ENCODE measurements around the gene CCDC8.
"Not testable (repeated sequence)": the region's sequence is repeated elsewhere in the genome, so short reads cannot be mapped to it uniquely, and the experiment has no call there.

The CCDC8 gene

DNA sequence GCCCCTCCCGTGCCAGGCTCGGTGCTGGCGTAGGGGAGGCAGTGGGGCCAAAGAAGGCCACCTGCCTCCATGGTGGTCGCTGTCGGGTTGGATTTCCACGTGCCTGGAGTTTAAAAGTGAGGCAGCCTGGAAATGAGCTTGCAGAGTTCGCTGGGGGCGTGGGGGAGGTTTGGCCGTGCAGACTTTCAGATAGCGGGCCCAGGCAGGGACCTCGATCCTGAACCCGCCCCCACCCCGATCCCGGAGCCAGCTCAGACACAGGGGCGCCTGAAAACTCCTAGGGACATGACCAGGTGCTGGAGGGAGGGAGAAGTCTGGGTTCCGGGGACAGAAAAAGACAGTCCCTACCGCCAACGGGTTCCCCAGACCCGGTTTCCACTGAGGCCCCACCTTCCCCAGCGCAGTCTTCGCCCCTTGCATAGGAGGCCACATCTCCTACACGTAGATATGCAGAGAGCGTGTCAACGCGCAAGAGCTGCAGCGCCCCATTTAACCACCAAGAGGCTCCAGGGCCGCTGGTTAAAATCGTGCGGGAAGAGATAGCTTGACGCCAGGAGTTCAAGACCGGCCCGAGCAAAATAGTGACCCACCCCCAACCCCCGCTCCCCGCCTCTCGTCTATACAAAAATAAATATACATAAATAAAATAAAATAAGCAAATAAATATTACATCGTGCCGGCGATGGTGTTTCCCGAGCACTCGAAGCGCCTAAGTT, 8.5 kb downstream of the CCDC8 start:
- DNase-seq (ENCODE audit: low read depth in 2 of 2) = no peak

DNA sequence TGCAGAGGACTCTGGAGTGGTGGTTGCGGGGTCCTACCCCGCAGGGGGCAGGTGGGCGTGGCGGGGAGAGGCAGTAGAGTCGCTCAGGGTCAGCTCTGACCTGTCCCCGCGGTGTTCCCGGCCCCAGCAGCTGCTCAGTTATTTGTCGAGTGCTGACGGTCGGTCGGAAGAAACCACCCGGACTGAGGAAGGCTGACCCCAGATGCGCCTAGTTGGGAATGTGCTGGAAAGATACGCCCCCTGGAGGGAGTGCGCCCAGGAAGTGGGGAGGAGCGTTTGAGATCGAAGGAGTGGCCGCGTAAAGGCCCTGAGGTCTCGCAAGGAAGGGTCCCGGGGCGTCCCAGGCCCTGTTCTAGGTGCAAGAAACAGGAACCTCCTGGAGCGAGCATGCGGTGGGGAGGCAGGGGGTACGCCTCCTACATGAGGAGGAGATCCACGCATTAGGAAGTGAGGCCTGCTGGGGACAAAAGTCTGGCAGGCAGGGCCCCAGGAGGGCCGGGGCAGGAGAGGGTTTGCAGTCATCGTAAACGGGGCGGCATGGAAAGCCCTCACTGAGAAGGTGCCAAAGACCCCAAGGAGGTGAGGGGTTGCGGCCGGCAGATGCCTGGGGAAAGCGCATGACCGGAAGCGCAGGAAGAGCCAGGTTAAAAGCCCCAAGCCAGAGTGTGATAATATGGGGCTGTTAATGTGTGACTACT, 9.2 kb downstream of the CCDC8 start:
- no peak for DNase-seq (ENCODE audit: low read depth in 2 of 2)

DNA sequence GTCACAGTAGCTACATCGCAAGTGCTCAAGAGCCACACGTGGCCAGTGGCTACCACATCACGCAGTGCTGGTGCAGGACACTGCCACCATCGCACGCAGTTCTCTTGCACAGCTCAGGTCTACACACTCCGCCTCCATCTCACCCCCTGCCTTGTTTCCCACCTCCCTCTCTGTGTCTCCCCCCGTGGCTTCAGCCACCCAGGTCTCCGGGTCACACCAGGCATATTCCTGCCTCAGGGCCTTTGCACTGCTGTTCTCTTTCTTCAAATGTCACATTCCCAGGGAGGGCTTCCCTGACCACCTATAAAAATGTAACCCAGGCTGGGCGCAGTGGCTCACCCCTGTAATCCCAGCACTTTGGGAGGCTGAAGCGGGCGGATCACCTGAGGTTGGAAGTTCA, 10.6 kb downstream of the CCDC8 start:
- DNase-seq (ENCODE audit: low read depth in 2 of 2) = no peak

DNA sequence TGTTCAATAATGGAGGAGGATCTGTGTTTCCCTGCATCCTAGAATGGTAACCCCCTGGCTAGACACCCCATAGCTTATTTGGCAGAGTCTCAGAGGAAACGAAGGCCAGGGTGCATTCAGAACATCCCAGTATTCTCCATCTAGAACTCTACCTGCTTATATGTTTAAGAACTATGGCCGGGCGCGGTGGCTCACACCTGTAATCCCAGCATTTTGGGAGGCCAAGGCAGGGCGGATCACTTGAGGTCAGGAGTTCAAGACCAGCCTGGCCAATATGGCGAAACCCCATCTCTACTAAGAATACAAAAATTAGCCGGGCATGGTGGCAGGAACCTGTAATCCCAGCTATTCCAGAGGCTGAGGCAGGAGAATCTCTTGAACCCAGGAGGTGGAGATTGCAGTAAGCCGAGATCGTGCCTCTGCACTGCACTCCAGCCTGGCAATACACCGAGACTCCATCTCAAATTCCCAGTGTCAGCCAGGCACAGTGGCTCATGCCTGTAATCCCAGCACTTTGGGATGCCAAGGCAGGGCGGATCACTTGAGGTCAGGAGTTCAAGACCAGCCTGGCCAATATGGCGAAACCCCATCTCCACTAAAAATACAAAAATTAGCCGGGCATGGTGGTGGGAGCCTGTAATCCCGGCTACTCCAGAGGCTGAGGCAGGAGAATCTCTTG, 15.4 kb downstream of the CCDC8 start:
- DNase-seq (ENCODE audit: low read depth in 2 of 2) = not testable (repeated sequence)

DNA sequence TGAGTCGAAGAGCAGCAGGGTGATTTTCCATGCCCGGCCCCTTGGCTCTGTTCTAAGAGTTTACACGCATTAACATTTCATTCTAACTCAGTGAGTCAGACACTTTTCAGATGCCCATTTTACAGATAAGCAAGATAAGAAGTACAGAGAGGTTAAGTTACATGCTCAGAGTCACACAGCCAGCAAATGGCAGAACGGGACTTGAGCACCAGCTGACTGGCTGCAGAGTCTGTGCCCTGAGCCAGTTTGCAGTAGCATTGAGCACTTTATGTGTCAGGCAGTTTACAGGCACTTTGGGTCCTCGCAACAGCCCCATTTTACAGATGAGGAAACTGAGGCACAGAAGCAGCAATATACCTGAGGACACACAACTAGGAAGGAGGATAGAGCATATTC, 19.0 kb downstream of the CCDC8 start:
- DNase-seq (ENCODE audit: low read depth in 2 of 2) = no peak

DNA sequence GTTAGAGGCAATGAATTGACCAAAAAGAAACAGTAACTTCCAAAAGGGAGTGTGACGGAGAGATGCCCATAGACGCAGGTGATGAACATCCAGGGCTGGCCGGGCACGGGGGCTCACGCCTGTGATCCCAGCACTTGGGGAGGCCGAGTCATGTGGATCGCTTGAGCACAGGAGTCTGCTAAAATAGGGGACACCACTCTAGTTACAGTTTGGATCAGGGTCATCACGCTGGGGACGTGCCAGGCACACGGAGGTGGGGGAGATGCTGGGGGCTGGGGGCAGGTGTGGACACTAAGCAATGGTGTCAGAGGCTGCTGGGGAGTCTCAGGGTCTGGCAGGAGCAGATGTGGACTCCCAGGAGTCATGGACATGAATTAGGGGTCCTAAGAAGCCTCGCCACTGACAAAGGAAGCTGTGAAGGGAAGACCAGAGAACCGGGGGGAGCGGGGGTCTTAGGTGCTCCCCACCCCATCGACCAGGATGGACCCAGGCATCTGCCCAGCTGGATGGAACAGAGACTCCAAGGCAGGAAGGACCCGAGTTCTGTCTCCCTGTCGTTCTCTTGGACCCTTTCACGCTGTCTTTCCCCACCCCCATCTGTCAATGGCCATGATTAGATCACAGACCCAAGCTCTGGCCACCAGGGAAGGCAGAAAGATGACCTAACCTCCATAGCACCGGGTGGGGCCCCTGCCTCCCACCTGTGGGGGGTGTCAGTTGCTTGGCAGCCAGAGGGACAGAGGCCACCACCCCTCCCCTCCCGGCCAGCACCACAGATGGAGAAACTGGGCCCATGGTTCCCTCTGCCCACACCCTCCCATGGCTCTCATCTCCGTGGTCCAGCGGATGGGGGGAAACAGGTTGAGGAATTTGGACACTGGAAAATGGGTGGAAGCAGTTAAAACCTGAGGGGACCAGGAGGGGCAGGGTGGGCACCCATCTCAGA, 19.6 kb downstream of the CCDC8 start:
- DNase-seq (ENCODE audit: low read depth in 2 of 2) = no peak

DNA sequence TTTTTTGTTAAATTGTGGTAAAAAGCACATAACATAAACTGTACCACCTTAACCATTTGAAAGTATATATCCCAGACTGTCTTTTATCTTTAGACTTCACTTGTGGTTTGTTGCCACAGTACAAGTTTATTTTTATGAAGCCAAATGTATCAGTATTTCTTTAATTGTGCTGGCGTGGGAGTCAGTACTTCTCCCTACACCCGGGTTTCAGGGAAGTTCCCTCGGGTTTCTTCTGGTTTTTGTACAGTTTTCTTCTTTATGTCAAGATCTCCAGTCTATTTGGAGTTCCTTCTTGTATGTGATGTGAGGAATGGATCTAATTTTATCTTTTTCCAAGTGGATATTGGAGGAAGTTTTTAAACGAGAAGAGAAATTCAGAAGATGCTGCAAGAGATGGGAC, 20.5 kb downstream of the CCDC8 start:
- DNase-seq (ENCODE audit: low read depth in 2 of 2) = no peak

DNA sequence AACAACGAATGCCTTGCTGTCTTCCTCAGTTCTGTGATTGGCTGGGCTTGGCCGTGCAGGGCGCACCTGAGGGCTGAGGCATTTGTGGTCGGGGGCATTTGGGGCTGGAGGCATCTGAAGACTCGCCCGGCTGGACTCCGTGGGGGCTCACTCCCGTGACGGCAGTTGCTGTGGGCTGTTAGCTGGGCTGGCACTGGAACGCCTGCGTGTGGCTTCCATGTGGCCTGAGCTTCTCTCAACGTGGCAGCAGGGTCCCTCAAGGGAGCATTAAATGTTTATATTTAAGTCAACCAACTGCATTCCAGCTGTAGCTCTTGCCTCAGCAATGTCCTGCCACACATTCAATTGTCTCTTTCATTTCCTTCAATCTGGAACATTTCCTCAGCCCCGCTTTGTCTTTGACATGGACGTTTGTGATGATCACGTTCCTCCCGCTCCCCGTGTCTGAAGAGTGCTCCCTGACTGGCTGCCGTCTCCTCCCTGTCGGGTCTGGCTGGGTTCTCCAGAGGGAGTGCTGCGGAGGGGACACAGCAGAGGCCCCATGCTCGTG, 21.0 kb downstream of the CCDC8 start:
- no peak for DNase-seq (ENCODE audit: low read depth in 2 of 2)

DNA sequence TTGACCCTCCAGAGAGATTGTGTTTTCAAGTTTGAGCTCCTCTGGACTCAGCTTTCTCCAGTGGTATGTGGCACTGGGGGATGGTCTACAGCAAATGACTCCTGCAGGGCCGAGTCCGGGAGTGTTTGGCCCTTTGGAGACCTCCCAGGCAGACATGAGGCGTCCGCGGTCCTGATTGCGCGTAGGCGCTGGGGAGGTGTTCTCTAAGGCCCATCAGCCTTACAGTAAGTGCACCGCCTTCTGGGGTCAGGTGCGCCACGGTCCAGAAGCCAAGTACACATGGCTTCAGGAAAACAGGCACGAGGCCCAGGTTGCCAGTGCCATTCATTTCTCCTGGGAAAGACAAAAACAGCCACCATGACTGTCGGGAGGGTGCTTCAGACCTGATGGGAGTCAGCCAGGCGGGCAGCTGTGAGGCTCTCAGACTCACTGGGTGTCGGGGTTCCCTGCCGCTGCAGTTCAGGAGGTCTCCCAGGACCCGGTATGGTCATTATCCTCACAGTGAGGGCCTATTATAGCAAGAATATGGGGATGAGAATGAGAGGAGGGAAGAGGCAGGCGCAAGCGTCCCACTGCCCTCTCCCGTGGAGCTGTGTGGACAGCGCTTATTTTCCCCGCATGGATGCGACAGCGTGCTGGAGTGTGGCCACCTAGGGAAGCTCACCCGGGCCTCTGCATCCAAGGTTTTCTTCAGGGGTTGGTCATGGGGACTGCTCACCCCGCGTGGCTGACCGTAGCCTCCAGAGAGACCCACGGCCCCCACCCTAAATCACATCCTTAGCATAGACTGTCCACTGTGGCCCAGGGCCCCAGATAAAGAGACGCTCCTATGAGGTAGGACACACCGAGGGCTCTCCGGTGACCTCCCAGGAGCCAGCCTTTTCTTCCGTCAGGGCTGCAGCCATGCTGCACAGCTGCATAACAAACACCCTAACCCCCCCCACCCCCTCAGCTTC, 21.8 kb downstream of the CCDC8 start:
- no peak for DNase-seq (ENCODE audit: low read depth in 2 of 2)

DNA sequence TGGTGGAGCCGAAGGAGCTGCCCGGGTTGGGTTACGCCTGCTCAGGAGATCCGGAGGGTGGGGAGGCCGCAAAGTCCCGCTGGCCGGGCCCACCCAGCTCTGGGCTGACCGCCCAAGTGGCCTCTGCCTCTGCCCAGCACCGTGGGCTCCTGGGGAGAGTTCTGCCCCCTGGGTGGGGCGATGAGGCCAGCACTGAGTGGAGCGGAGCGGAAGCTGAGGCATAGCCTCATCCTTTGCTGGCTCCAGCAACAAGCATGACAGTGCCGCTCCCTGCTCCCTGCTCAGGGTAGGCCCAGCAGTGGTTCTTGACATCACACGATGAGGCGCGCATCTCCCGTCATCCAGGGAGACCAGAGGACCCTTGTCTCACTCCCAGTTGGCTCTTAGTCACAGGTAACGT, 22.5 kb downstream of the CCDC8 start:
- DNase-seq (ENCODE audit: low read depth in 2 of 2) = no peak

DNA sequence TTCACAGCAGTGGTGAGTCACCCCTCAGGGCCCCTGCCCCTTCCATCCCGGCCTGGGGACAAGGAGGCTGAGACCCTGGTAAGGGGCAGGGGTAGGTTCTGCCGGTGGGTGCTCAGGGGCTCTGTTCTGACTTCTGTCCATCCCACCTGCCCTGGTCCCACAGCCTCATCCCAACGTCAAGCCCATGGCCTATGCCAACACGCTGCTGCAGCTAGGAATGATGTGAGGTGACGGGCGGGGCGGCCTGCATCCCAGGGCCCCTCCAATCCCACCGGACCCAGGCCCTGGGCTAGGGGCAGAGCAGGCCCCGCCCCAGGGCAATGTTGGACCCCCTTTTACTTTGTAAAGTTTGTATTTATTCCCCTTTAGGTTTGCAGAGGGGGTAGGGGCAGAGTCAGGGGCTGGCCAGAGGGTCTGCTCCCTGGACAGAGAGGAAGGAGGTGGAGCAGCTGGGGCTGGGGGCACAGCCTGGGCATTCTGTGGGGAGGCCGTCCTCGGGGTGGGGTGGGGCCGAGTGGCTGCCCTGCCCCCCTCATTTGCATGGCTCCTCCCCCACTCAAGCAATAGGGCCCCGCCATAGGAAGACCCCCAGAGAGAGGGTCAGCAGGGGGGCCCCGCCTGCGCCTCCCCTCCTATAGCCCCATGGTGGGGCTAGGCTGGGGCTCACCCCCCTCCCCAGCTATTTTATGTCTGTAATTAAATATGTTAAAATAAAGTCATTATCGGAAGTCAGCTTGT, 23.1 kb downstream of the CCDC8 start:
- no peak for DNase-seq (ENCODE audit: low read depth in 2 of 2)

DNA sequence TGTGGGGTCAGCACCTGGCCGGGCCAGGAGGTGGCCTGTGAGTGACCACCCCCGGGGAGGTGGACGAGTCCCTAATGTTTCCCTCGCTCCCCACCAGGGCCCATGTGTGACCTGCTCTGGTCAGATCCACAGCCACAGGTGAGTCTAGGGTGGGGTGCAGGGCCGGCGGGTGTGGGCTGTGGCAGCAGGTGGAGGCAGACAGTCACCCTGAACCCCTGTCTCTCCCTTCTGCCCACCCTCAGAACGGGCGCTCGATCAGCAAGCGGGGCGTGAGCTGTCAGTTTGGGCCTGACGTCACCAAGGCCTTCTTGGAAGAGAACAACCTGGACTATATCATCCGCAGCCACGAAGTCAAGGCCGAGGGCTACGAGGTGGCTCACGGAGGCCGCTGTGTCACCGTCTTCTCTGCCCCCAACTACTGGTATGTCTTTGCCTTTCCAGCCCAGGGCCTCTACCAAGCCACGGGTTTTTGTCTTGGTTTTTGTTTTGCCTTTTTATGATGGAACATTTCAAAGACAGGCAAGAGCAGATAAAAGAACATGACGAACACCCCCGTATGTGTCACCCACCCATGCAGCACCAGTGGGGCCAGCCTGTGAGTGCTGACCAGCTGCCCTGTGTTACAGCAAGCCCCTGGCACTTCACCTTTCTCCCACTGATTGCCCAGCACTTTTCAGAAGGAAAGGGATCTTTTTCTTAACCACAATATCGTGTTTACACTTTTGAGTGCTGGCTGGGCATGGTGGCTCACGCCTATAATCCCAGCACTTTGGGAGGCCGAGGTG, 24.9 kb downstream of the CCDC8 start:
- DNase-seq (ENCODE audit: low read depth in 2 of 2) = no peak

DNA sequence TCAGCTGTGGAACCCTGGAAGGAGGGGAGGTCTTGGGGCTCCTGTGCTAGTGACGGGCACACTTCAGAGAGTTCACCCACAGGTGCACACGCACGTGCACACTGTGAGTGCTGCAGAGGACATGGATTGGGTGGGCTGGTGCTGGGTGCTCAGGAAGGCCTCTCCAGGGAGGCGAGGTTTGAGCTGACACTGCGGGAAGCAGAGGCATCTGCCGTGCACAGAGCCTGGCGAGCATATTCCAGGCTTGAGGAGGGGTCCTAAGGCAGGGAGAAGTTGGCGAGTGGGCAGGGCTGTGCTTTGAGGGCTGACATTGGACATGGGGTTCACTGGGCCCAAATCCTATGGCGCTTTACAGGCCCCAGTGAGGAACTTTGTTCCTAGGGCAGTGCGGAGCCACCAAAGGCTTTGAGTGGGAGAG, 25.6 kb downstream of the CCDC8 start:
- DNase-seq (ENCODE audit: low read depth in 2 of 2) = no peak

DNA sequence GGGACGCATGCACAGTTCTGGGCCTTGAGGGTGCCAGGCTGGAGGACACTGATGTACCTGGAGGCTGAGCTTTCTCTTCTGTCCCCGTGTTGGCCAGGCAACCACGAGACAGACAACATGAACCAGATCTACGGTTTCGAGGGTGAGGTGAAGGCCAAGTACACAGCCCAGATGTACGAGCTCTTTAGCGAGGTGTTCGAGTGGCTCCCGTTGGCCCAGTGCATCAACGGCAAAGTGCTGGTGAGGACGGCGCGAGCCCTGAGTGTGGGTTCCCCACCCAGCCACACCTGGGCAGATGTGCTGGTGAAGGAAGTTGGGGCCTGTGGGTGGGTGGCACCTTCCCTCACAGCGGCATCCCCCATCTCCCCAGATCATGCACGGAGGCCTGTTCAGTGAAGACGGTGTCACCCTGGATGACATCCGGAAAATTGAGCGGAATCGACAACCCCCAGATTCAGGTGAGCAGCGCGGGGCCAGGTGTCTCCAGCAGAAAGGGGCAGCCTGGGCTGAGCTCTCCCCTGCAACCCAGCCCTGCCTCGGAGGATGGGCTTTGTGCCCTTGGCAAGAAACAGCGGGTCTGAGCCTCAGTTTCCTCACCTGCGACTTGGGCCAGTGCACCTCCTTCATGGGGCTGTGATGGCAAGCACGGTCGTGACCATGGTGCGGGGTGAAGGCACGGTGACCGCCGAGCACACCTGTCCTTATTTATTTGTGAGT, 26.2 kb downstream of the CCDC8 start:
- DNase-seq (ENCODE audit: low read depth in 2 of 2) = no peak

DNA sequence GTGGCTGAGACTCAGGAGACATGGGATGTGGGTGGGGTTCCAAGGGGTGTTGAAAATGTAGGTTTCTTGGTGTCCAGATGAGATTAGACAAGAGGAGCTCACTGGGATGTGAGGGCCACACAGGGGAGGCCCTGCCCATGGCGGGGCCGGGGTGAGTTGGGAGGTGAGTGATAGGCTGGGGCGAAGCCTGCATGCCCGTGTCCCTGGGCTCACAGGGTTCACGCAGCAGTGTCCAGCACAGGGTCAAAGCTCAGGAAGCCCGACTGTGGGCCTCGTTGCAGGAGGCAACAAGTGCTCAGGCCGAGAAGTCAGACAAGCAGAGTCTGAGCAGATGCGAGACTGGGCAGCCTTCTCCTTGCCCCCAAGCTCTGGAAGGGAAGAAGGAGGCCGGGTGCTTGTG, 27.2 kb downstream of the CCDC8 start:
- DNase-seq (ENCODE audit: low read depth in 2 of 2) = no peak

DNA sequence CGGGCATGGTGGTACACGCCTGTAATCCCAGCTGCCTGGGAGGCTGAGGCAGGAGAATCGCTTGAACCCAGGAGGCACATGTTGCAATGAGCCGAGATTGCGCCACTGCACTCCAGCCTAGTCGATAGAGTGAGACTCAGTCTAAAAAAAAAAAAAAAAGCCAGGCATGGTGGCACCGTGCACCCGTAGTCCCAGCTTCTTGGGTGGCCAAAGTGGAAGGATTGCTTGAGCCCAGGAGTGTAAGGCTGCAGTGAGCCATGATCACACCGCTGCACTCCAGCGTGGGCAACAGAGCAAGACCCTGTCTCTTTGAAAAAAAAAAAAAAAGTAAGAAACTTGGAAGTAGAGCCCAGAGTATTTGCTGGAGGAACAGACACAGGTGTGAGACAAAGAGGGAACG, 27.7 kb downstream of the CCDC8 start:
- no peak for DNase-seq (ENCODE audit: low read depth in 2 of 2)

DNA sequence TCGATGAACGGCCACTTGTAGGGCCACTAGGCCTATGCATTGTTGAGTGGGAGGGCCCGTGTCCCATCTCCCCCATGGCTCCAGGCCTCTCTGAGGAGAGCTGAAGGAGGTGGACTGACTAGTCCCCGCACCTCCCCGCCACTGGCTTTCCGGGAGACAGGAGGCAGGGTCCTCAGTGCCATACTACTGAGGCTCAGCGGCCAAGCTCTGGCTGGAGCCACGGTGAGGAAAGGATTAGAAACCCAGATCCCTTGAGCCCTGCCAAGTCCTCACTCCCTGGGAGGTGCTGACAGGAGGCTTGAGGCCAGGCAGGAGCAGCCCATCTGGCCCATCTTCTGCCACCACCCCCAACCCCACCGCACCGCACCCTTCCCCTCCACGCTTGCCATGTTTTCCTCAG, 29.0 kb downstream of the CCDC8 start:
- DNase-seq (ENCODE audit: low read depth in 2 of 2) = no peak

DNA sequence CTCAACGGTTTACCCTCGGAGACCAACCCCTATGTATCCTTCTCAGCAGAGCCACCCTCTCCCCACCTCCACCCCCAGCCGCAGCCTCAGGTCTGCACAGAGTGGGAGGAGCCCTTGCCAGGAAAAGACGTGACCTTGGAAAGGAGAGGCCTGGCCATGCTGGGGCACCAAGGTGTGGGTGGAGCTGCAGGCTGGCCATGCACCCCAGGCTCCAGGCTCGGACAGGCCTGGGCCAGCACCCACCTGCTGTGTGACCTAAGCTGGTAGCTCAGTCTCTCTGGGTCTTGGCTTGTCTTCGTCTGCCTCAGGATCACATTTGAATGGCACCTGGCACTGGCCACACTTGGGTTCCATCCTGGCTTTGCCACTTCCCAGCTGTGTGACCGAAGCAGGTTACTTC, 29.5 kb downstream of the CCDC8 start:
- no peak for DNase-seq (ENCODE audit: low read depth in 2 of 2)

Measured in activated CD4-positive, alpha-beta T cell treated with anti-CD3 and anti-CD28 coated beads for 24 hours (primary cell).